Pancreas (tissue), 10 donors: ENCODE data around the gene PSMC4. TPM values are rescaled to one million over a fixed set of nuclear protein-coding genes. Genes with fewer than 3 reads are reported as not detected.

ENCODE experiments used
- ATAC-seq, 4 donors: fragments of 200-7000 bp; cut with Tn5 transposase; one replicate each; pipeline versions ENCODE4 v1.8.0 to v1.9.1; 2020; ENCODE audit warnings: mild to moderate bottlenecking in 4 of 4, moderate library complexity in 4 of 4
- DNase-seq, 6 donors: peaks; one replicate each; pipeline ENCODE4 v3.0.0-alpha.2; 2020
- FAIRE-seq: peaks from 2 replicates; lab custom pipeline; 2012; peaks lifted over from hg19 to GRCh38; lab: Jason Lieb, UNC
- H3K27ac ChIP-seq, 4 donors: fragments of 200-600 bp; sonication (generic); 1 replicate in 3 of 4; 2 replicates in 1 of 4; pipeline versions ENCODE4 v1.5.0 to v1.8.0; 2020
- H3K27me3 ChIP-seq, 4 donors: fragments of 200-600 bp; one replicate each; pipeline ENCODE4 v1.8.0; 2021
- H3K36me3 ChIP-seq, 3 donors: fragments of 200-600 bp; sonication (generic) in 1 of 3; one replicate each; pipeline versions ENCODE4 v1.5.0 to v1.8.0; 2020 to 2021
- H3K4me1 ChIP-seq, 3 donors: fragments of 200-600 bp; one replicate each; pipeline ENCODE4 v1.8.0; 2021
- H3K4me3 ChIP-seq, 4 donors: fragments of 200-600 bp; sonication (generic) in 2 of 4; one replicate each; pipeline versions ENCODE4 v1.5.0 to v1.8.0; 2020 to 2021
- H3K9me3 ChIP-seq, 4 donors: fragments of 200-600 bp; one replicate each; pipeline ENCODE4 v1.8.0; 2021
- CTCF ChIP-seq, 4 donors: fragments of 200-600 bp; sonication (generic) in 3 of 4; IDR thresholded peaks; one replicate each; pipeline versions ENCODE4 v1.5.0 to v1.8.0; 2021; ENCODE audit warnings: antibody characterized with exemption in 4 of 4
- WGBS, 2 donors: extraction: QIAGEN DNeasy Blood & Tissue Kit; methylation state at CpG; one replicate each; pipeline ENCODE4 v1.1.7; 2013; 5-methylcytosine and 5-hydroxymethylcytosine counted together
- intact Hi-C, 3 donors: fragments of 100-400 bp; cut with DNase I; formaldehyde crosslinking; loops; one replicate each; pipeline versions ENCODE4 v1.11.1 to v1.14.2; 2022
- polyA plus RNA-seq, 2 donors: library from polyadenylated mRNA; stranded (reverse); fragments of 200-250 nt; gene quantifications; one replicate each; pipeline ENCODE4 v1.2.3, GENCODE V29; 2013
- total RNA-seq, 6 donors: library from RNA; stranded (reverse); fragmentation: NEBNext Ultra II Directional in 4 of 6; extraction: Animal tissue kit (Norgen Biotek cat#: 25700) in 4 of 6; gene quantifications; one replicate each; pipeline versions ENCODE4 v1.2.1 to v1.2.4, GENCODE V29; 2021 to 2023
- donor health status: healthy with polysubstance abuse.
- donor health status: DM: no; HTN: no; CAD: no; lungs with moderate emphysema.
- donor health status: DM: no; HTN: no; CAD: no.
- donor health status: control.
- donor health status: control.
- donor health status: Bipolar disorder and iron deficiency.
- donor health status: DM: yes; HTN: yes; CAD: no.
- donor health status: DM: no; HTN: no; CAD: no.
- donor health status: DM: no; HTN: no; CAD: no.
- donor health status: DM: yes; HTN: yes; CAD: no.

The PSMC4 gene
- total and polyA plus RNA-seq, 8 donors = 14.4 to 45.2 (median 30.0) TPM

GRCh38 chr19:39927076-39927475 is 43.9 kb upstream of the PSMC4 start:
- intact Hi-C loops = no loop called here
- 94 to 96% methylated on average over 11 of the region's 11 CpGs for WGBS, 2 donors
- no peaks in the 10 kb centered on the region for H3K36me3 ChIP-seq
- ATAC-seq = no peak
- no peaks in the 10 kb centered on the region for H3K27me3 ChIP-seq
- no peak for TF ChIP-seq CTCF (IDR thresholded peaks at IDR 0.05)
- no peaks in the 10 kb centered on the region for H3K9me3 ChIP-seq
- H3K4me1 ChIP-seq = no peaks in the 10 kb centered on the region
- no peak for FAIRE-seq
- no peak overlapping the region for H3K4me3 ChIP-seq
- H3K27ac ChIP-seq = no peak overlapping the region
- no peak for DNase-seq

- H3K27me3 ChIP-seq = no peaks in the 10 kb centered on the region
- intact Hi-C loops = no loop called here
- H3K36me3 ChIP-seq = no peaks in the 10 kb centered on the region
- H3K27ac ChIP-seq = no peak overlapping the region
- H3K4me1 ChIP-seq = no peaks in the 10 kb centered on the region
- H3K4me3 ChIP-seq = no peak overlapping the region
- 87 to 92% methylated on average over 23 of the region's 23 CpGs for WGBS, 2 donors
- no peak for ATAC-seq
- TF ChIP-seq CTCF (IDR thresholded peaks at IDR 0.05) = no peak
- no peak for FAIRE-seq
- no peaks in the 10 kb centered on the region for H3K9me3 ChIP-seq
- DNase-seq = no peak
These were observed 43.2 kb upstream of the PSMC4 start for GRCh38 chr19:39927524-39928356.

- no peaks in the 10 kb centered on the region for H3K27me3 ChIP-seq
- H3K27ac ChIP-seq = no peak overlapping the region
- DNase-seq (no peak), FAIRE-seq (no peak), ATAC-seq (no peak)
- no peak overlapping the region for H3K4me3 ChIP-seq
- 88 to 94% methylated on average over 3 of the region's 3 CpGs for WGBS, 2 donors
- H3K9me3 ChIP-seq = no peaks in the 10 kb centered on the region
- H3K4me1 ChIP-seq = no peaks in the 10 kb centered on the region
- TF ChIP-seq CTCF (IDR thresholded peaks at IDR 0.05) = no peak
- H3K36me3 ChIP-seq = no peaks in the 10 kb centered on the region
- intact Hi-C loops = no loop called here
These were observed 42.6 kb upstream of the PSMC4 start for GRCh38 chr19:39928357-39928725.

GRCh38 chr19:39929750-39930149 is 41.2 kb upstream of the PSMC4 start:
- intact Hi-C loops = no loop called here
- ATAC-seq (no peak), DNase-seq (no peak), FAIRE-seq (no peak)
- H3K36me3 ChIP-seq = no peaks in the 10 kb centered on the region
- 82 to 96% methylated on average over 3 of the region's 3 CpGs for WGBS, 2 donors
- no peaks in the 10 kb centered on the region for H3K9me3 ChIP-seq
- H3K4me3 ChIP-seq = no peak overlapping the region
- H3K27ac ChIP-seq = no peak overlapping the region
- TF ChIP-seq CTCF (IDR thresholded peaks at IDR 0.05) = no peak
- no peaks in the 10 kb centered on the region for H3K4me1 ChIP-seq
- no peaks in the 10 kb centered on the region for H3K27me3 ChIP-seq
